Left lung (tissue), 10 donors: ENCODE results near the gene KLK4. TPM values are rescaled to one million over a fixed set of nuclear protein-coding genes. Genes with fewer than 3 reads are reported as not detected.

Source experiments
- ATAC-seq: fragments of 200-7000 bp; cut with Tn5 transposase; one replicate; pipeline ENCODE4 v1.9.1; 2020; ENCODE audit warnings: moderate library complexity
- DNase-seq, 4 donors: peaks; one replicate each; pipeline ENCODE4 v3.0.0-alpha.2; 2013 to 2020
- H3K27ac ChIP-seq, 2 donors: fragments of 200-600 bp; sonication (generic) in 1 of 2; one replicate each; pipeline versions ENCODE4 v1.5.0 to v1.8.0; 2020 to 2021
- H3K27me3 ChIP-seq, 2 donors: fragments of 200-600 bp; sonication (generic) in 1 of 2; one replicate each; pipeline versions ENCODE4 v1.5.0 to v1.8.0; 2020 to 2021
- H3K36me3 ChIP-seq, 2 donors: fragments of 200-600 bp; sonication (generic) in 1 of 2; one replicate each; pipeline versions ENCODE4 v1.5.0 to v1.8.0; 2020 to 2021
- H3K4me1 ChIP-seq, 2 donors: fragments of 200-600 bp; one replicate each; pipeline ENCODE4 v1.8.0; 2021
- H3K4me3 ChIP-seq, 2 donors: fragments of 200-600 bp; sonication (generic) in 1 of 2; one replicate each; pipeline versions ENCODE4 v1.5.0 to v1.8.0; 2020 to 2021; ENCODE audit warnings: mild to moderate bottlenecking in 1 of 2
- H3K9me3 ChIP-seq, 2 donors: fragments of 200-600 bp; sonication (generic) in 1 of 2; one replicate each; pipeline versions ENCODE4 v1.5.0 to v1.8.0; 2020 to 2021
- intact Hi-C, 2 donors: fragments of 100-400 bp; cut with DNase I; formaldehyde crosslinking; loops; one replicate each; pipeline versions ENCODE4 v1.11.2 to v1.14.2; 2022
- polyA plus RNA-seq, 6 donors: library from polyadenylated mRNA; unstranded; fragments of 120-200 nt; gene quantifications; one replicate each; pipeline ENCODE4 v1.2.1, GENCODE V29; 2013; ENCODE audit not compliant: insufficient read length in 6 of 6
- total RNA-seq, 2 donors: library from RNA; stranded (reverse); fragmentation: NEBNext Ultra II Directional; extraction: Animal tissue kit (Norgen Biotek cat#: 25700); gene quantifications; one replicate each; pipeline ENCODE4 v1.2.1, GENCODE V29; 2021
- TF ChIP-seq, protein P1 (sequence below), 2 donors: fragments of 200-600 bp; sonication (generic) in 1 of 2; IDR thresholded peaks; one replicate each; pipeline versions ENCODE4 v1.5.0 to v1.8.0; 2021; ENCODE audit warnings: antibody characterized with exemption in 2 of 2
- donor health status: DM: no; HTN: yes; CAD: no.
- donor health status: DM: no; HTN: no; CAD: no.

The KLK4 gene
- total and polyA plus RNA-seq, 8 donors: not detected

DNA sequence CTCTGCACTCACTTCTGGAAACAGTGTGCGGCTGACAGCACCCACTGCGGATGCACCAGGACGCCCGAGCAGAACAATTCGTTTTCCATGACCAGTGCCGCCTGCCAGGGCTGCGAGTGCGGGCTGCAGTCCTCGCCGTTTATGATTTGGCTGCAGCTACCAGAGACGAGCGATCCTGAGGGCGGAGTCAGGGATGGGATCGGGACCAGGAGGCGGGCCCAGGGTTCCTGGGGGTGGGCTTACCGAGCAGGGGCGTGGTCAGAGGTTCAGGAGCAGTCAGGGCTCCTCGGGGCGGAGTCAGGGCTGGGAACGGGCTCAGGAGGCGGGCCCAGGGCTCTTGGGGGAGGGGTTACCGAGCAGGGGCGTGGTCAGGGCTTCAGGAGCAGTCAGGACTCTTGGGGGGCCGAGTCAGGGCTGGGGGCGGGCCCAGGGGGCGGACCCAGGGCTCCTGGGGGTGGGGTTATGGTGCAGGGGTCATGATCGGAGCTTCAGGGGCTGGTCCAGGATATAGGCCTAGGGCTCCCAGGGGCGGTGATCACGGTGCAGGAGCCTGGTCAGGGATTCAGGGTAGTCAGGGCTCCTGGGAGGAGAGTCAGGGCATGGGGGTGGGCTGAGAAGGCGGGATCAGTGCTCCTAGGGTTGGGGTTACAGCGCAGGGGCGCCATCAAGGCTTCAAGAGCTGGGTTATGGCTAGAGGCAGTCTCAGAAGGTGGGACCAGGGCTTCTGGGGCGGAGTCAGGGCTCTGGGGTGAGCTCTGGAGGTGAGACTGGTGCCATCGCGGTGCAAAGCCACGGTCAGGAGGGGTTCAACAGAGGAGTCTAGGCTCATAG lies 1.7 kb downstream of the KLK4 start:
- H3K27ac ChIP-seq: no peak overlapping the region
- ATAC-seq (peak; percentile 45), DNase-seq (no peak)
- intact Hi-C loops: no loop called here
- no peaks in the 10 kb centered on the region for H3K4me1 ChIP-seq
- peaks cover 31 to 86% of the 10 kb centered on the region in 2 donors for H3K27me3 ChIP-seq
- no peaks in the 10 kb centered on the region for H3K9me3 ChIP-seq
- H3K36me3 ChIP-seq: no peaks in the 10 kb centered on the region
- no peak overlapping the region for H3K4me3 ChIP-seq
- TF ChIP-seq, protein P1, sequence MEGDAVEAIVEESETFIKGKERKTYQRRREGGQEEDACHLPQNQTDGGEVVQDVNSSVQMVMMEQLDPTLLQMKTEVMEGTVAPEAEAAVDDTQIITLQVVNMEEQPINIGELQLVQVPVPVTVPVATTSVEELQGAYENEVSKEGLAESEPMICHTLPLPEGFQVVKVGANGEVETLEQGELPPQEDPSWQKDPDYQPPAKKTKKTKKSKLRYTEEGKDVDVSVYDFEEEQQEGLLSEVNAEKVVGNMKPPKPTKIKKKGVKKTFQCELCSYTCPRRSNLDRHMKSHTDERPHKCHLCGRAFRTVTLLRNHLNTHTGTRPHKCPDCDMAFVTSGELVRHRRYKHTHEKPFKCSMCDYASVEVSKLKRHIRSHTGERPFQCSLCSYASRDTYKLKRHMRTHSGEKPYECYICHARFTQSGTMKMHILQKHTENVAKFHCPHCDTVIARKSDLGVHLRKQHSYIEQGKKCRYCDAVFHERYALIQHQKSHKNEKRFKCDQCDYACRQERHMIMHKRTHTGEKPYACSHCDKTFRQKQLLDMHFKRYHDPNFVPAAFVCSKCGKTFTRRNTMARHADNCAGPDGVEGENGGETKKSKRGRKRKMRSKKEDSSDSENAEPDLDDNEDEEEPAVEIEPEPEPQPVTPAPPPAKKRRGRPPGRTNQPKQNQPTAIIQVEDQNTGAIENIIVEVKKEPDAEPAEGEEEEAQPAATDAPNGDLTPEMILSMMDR (IDR thresholded peaks at IDR 0.05): no peak

DNA sequence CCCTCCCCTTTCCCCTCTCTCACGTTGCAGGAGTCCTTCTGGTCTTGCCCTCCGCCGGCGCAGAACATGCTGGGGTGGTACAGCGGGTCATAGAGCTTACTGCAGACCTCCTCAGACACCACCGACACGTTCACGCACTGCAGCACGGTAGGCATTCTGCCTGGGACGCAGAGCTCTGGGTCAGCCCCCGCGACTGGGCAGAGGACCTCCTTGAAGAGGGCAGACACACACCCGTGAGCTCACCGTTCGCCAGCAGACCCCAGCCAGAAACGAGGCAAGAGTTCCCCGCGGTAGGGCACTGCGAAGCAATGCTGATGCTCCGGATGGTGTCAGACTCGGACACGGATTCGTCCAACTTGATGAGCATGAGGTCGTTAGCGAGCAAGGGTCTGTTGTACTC lies 2.9 kb downstream of the KLK4 start:
- Histone ChIP-seq H3K4me3 (no peak overlapping the region), H3K27ac (no peak overlapping the region), H3K9me3 (no peaks in the 10 kb centered on the region), H3K27me3 (peaks cover 31 to 84% of the 10 kb centered on the region in 2 donors), H3K4me1 (no peaks in the 10 kb centered on the region), H3K36me3 (no peaks in the 10 kb centered on the region)
- DNase-seq: no peak
- TF ChIP-seq, protein P1 (IDR thresholded peaks at IDR 0.05): no peak
- ATAC-seq: no peak
- intact Hi-C loops: no loop called here

DNA sequence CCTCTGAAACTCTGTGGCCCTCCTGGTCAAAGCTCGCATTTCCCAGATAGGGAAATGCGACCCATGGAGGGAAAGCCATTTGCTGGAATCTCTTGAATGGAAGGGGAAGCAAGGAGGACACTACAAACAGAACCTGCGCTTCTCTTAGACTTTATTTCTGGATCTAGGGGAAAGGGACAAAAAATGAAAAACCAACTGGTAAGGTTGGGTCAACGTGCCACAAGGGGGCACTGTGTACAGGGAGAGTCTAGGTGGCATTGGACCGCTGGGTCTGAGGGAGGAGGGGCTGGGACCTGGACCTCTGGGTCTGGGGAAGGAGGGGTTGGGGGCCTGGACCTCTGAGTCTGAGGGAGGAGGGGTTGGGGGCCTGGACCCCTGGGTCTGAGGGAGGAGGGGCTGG lies 5.0 kb downstream of the KLK4 start:
- ATAC-seq (no peak), DNase-seq (peak in 1 of 4 donors; percentile 17)
- no peaks in the 10 kb centered on the region for H3K9me3 ChIP-seq
- H3K36me3 ChIP-seq: no peaks in the 10 kb centered on the region
- no peak overlapping the region for H3K27ac ChIP-seq
- H3K4me3 ChIP-seq: no peak overlapping the region
- no peaks in the 10 kb centered on the region for H3K4me1 ChIP-seq
- peaks cover 22 to 63% of the 10 kb centered on the region in 2 donors for H3K27me3 ChIP-seq
- TF ChIP-seq, protein P1 (IDR thresholded peaks at IDR 0.05): no peak
- intact Hi-C loops: no loop called here

DNA sequence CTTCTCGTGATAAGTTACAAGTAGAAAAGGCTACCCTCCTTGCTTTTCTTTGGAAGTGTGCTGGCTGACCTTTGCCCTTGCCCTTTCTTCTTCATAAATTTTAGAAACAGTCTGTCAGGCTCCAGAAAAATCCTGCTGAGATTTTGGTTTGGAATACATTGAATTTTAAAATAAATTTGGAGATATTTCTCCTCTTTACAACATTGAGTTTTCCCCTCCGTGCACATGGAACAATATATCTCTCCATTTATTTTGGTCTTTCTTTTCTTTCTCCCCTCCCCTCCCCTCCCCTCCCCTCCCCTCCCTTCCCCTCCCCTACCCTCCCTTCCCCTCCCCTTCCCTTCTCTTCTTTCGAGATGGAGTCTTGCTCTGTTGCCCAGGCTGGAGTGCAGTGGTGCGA lies 8.6 kb downstream of the KLK4 start:
- TF ChIP-seq, protein P1 (IDR thresholded peaks at IDR 0.05): no peak
- Histone ChIP-seq H3K9me3 (no peaks in the 10 kb centered on the region), H3K27ac (no peak overlapping the region), H3K4me3 (no peak overlapping the region), H3K36me3 (no peaks in the 10 kb centered on the region), H3K4me1 (no peaks in the 10 kb centered on the region), H3K27me3 (peaks cover 0 to 36% of the 10 kb centered on the region in 2 donors)
- no peak for DNase-seq
- no peak for ATAC-seq
- intact Hi-C loops: no loop called here

DNA sequence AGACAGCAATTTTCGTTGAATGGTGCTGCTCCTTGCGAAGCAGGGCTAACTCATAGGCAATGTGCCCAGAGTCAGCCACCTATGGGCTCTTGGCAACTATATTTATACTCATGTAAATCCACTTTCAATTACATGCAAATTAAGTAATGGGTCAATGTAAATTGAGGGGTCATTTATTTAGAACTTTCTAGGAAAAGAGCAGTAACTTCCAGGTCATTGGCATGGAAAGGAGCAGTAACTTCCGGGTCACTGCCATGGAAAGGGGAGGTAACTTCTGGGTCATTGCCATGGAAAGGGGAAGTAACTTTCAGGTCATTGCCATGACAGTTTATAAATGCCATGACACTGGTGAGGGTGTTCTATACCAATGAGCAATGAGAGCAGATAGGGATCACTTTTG lies 11.6 kb downstream of the KLK4 start:
- TF ChIP-seq, protein P1 (IDR thresholded peaks at IDR 0.05): no peak
- Histone ChIP-seq H3K4me1 (no peaks in the 10 kb centered on the region), H3K27me3 (peaks cover 0 to 19% of the 10 kb centered on the region in 2 donors), H3K4me3 (no peak overlapping the region), H3K36me3 (no peaks in the 10 kb centered on the region), H3K27ac (no peak overlapping the region), H3K9me3 (no peaks in the 10 kb centered on the region)
- ATAC-seq: no peak
- DNase-seq: no peak
- intact Hi-C loops: no loop called here
